Pericardium fibroblast (primary cell): Measurements from ENCODE around the gene MKX. TPM values are rescaled to one million over a fixed set of nuclear protein-coding genes. Genes with fewer than 3 reads are reported as not detected.

Experiments used
- total RNA-seq: library from RNA; depleted of rRNA; stranded (reverse); fragments of >200 nt; gene quantifications from 2 replicates; pipeline ENCODE4 v1.2.3, GENCODE V29; 2015

The MKX gene
- total RNA-seq: 0.51 TPM in 1 of 2 replicates, not detected in the other

DNA sequence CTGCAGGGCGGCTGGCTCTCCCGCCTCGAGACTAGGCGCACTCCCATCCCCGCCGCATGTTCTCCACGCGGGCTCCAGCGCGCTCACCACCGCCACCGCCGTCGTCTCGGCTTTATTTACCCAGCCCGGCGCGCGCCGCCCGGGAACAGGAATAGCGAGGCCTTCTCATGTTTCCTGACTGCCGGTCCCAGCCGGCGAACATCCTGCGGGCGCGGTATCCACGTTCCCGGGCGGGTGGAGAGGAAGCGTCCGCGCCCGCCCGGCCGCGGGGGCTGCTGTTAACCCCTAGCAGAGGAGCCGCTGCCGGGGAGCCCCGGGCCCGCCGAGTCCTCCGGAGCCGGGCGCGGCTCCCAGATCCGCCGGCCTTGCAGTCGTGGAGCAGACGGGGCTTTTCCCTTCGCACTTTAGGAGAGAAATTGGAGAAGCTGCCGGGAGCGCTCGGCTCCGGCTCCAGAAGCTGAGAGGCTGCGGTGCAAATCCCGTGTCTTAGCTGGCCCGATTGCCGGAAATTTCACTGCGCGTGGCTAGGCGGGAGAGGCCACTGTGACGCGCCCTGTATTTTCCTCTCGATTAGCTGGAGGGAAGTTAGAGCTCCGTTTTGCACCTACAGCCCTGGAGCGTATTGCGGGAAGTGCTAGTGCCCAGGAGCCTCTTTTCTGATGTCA lies at the start of gene MKX:
TSS of gene MKX (minus strand) at position 88 of the 665 bp plus-strand sequence. CDS start 2,404 bp downstream, outside the sequence.

Other genes with a start within 250 kb of the MKX start
- 23.6 and 32.2 TPM in 2 replicates for gene RAB18, start 241.5 kb downstream of the MKX start, total RNA-seq